Measurements from ENCODE around the gene NSRP1.
"Not testable (repeated sequence)": the region's sequence is repeated elsewhere in the genome, so short reads cannot be mapped to it uniquely, and the experiment has no call there.

NSRP1 gene

GRCh38 chr17:30224419-30224960 lies 107.9 kb downstream of the NSRP1 start:
- DNase-seq = no peak

GRCh38 chr17:30225112-30225511 lies 108.5 kb downstream of the NSRP1 start:
- no peak for DNase-seq

GRCh38 chr17:30225919-30226553 lies 109.4 kb downstream of the NSRP1 start:
- DNase-seq = no peak

DNA sequence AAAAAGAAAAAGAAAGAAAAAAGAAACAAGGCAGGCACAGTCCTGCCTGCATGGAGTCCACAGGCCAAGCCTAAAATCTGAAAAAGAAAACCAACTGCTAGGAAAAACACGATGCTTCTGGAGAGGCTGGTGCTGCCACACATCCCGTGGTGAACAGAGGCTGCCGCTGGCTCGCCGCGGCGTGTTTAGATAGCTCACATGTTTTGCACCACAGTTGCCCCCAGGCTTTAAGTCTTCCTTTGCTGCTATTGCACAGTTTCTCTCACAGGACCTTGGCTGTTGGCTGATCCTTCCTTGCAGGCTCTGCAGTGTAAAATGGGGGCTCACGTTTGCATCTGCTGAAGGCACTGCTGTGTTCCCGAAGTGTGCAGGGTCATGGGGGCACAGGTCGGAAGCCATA lies 110.3 kb downstream of the NSRP1 start:
- DNase-seq = no peak

DNA sequence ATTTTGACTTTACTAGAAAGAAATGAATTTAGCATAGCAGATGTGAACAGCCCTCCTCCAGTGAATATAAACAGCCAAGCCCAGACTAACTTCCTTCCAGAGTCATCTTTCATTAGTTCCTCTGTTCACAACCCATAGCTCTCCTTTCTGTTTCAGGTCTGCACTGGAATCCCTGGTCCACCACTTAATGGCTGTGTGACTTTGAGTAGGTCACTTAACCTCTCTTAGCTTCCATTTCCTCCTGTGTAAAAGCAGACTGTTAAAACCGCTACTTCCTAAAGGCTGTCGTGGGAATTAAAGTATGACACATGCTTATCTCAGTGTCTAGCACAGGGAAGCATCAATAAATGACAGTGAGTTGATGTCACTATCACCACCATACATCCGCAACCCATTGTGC lies 111.4 kb downstream of the NSRP1 start:
- DNase-seq = no peak

DNA sequence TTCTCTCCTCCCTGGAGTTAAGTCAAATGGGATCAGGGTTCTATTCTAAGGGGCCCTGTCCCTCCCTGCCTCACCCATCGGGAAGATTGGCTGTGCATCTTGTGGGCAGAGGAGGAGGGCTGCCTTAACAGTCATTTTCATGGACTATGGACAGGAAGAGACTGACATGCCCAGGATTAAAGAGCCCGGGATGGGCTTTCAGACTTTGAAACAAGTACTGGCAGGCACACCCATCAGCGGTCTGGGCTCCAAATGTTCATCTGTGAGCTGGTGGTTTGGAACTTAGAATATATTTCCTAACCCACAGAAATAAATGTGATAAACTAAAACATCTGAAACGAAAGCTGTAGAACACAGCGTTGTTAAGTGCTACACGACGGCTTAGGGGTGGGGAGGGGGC lies 112.4 kb downstream of the NSRP1 start:
- DNase-seq = no peak

DNA sequence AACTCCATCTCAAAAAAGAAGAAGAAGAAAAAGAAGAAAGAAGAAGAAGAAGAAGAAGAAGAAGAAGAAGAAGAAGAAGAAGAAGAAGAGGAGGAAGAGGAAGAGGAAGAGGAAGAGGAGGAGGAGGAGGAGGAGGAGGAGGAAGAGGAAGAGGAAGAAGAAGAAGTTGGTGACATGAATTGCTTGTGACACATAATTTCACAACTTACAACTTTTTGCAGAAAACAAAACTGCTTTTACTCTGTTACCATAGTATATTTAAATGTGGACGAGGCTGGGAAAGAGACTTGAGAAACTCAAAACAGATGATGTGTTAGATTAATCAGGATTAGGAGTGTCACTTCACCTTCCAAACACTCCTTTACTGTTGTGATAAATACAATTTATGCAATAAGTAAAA lies 113.4 kb downstream of the NSRP1 start:
- DNase-seq = not testable (repeated sequence)

DNA sequence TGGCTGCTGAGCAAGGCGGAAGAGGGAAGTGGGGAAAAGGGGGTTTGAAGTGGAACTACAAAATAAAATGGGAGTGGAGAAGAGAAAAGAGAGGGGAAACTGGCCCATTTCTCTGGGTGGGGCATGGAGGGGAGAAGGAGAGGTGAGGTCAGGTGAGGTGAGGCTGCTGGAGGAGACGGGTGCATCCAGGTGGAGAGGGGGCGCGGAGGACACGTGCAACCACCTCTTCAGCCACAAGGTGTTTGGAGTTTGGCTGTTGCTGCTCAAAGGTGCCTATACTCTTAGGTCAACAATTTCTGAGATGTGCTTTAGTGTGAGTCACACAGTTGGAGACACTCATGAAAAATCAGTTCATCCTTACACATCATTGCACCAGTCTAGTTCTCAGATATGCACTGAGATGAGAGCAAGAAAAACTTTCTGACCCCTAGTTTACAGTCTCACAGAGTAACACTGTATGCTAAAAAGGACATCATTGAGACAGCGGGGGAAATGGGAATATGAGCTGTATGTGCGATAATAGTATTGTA lies 114.0 kb downstream of the NSRP1 start:
- no peak for DNase-seq

- no peak for DNase-seq
Observed at GRCh38 chr17:30232015-30232823, 115.6 kb downstream of the NSRP1 start.

GRCh38 chr17:30232824-30233427 lies 116.3 kb downstream of the NSRP1 start:
- DNase-seq = no peak

- no peak for DNase-seq
Observed at GRCh38 chr17:30234296-30234695, 117.7 kb downstream of the NSRP1 start.

DNA sequence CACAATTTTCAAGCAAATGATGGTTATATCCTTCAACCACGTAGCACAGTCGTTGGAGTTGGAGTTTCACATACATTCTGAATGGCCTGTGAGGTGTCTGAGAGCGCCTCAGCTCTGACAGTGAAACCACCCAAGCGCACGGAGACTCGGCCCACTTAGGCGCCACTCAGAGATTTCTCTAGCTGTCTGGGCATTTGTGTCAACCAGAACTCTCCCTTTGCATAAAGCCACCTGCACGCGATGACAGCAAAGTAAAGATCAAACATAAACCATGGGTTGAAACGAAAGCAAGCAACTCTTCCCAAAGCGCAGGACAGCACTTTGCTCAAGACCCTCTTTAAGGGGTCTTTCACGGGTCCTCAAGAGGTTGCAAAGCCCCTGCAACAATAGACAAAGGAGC lies 118.3 kb downstream of the NSRP1 start:
- no peak for DNase-seq

- no peak for DNase-seq
Observed at GRCh38 chr17:30235386-30236296, 119.0 kb downstream of the NSRP1 start, which contains the start of gene SLC6A4. TSS of gene SLC6A4 (minus strand) at chr17:30235697. CDS start at chr17:30221958, 13,739 bp downstream.

Data from SHP77 treated with DMSO at 0.1 percent for 48 hours (cell line).